GM18873 (cell line): ENCODE data around the gene ADAM17.
"Not testable (repeated sequence)": the region's sequence is repeated elsewhere in the genome, so short reads cannot be mapped to it uniquely, and the experiment has no call there.

Experiments used
- ATAC-seq: cut with Tn5 transposase; IDR thresholded peaks from one replicate; pipeline ENCODE4 v1.9.1; 2021; ENCODE audit warnings: mild to moderate bottlenecking, moderate library complexity, moderate number of reproducible peaks; ENCODE audit not compliant: unreplicated experiment, low FRiP score

ADAM17 gene

DNA sequence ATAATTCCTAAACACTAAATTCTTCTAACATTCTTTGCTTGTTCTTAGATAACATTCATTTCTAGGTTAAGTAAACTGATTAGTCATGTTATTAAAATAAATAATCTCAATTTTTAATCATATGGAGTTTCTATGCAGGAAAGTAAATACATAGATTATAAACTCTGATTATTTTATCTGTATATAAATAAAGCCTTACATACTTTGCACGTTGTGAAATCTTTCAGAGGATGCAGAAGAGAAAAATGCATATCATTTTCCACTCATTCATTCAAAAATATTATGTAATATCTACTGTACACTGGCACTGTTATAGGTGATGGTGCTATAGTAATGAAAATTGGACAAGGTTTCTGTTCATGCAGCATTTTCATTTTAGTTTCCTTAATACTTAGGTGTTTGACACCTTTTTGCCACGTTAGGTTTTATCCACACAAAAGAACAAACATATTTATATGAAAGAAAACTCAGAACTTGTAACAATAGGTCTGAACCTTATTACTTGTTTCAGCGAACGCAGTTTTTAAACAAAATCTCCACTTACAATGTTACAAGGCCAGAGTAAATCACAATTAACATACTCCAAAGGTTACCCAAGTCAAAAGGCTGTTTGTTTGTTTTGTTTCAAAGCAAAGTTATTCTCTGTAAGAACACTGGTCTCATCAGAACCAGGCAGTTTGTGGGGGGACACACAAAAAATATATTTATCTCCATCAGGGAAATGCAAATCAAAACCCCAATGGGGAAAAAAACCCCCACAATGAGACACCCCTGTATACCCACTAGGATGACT, 27.4 kb downstream of the ADAM17 start:
- ATAC-seq: no peak

DNA sequence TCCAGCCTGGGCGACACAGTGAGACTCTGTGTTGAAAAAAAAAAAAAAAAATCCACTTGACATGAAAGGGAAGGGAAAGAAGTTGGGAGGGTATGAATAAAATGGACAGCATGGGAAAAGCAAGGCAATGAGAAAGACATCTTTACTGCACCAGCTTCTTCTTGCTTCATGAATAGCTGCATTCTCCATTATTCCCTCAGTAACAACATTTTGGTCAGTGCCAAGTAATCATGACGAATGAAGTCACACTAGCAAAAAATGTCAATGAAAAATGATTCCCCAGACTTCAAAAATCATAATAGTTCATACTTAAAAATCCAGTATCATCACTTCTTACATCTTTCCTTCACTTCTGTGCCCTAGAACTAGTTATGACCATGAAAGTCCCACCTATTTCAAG, 30.4 kb downstream of the ADAM17 start:
- no peak for ATAC-seq

DNA sequence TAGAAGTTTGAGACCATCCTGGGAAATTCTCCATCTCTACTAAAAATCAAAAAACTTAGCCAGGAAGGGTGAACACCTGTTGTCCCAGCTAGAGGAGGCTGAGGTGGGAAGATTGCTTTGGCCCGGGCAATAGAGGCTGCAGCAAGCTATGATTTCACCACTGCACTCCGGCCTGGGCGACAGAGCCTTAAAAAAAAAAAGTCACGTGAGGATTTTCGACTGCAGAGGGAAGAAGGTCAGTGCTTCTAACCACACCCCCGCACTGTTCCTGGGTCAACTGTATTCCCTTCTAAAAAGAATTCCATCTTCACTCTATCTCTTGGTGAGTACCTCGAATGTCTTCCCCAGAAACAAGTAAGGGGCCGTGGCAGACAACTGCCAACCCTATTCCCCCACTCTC, 31.3 kb downstream of the ADAM17 start:
- ATAC-seq: no peak

DNA sequence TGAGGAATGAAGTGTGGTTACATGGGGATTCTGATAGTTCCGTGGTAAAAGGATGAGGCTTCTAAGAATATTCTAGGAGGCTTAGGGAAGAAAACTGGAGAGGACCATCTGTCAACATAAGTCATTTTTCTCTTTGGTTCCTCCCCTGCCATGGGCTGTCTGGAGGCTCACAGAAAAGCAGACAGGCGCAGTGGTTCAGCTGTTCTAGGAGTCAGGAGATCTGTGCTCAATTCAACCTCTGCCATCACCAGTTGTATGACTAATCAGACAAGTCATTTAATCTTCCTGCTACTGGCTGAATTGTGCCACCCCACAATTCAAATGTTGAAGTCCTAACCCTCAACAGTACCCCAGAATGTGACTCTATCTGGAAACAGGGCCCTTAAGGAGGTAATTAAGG, 36.4 kb downstream of the ADAM17 start:
- no peak for ATAC-seq

DNA sequence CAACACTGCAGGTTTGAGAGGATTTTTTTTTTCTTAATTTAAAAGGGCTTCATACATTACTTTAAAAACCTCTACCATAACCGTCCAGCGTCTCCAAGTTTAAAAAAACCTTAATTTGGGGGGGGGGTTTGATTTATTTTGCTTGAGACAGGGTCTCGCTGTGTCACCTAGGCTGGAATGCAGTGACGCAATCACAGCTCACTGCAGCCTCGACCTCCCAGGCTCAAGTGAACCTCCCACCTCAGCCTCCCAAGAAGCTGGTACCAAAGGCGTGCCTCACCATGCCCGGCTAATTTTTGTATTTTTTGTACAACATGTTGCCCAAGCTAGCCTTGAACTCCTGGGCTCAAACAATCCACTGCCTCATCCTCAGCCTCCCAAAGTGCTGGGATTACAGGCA, 36.9 kb downstream of the ADAM17 start:
- ATAC-seq: no peak

DNA sequence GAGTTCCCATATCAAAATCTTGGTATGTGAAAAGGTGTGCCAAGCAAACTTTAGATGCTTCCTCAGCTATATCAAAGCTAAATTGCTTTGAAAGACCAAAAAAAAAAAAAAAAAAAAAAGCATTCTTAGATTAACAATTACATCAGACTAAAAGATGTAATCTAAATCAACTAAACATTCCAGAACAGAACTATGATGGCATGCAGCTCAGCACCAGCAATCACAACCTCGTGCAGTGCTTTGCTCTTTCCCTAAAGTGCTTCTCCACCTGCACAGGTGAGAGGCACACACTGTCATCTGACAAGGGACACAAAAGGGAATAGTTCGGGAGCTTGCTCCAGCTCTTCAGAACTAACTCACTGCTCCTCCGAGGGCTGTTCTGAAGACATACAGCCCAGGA, 37.5 kb downstream of the ADAM17 start:
- no peak for ATAC-seq

DNA sequence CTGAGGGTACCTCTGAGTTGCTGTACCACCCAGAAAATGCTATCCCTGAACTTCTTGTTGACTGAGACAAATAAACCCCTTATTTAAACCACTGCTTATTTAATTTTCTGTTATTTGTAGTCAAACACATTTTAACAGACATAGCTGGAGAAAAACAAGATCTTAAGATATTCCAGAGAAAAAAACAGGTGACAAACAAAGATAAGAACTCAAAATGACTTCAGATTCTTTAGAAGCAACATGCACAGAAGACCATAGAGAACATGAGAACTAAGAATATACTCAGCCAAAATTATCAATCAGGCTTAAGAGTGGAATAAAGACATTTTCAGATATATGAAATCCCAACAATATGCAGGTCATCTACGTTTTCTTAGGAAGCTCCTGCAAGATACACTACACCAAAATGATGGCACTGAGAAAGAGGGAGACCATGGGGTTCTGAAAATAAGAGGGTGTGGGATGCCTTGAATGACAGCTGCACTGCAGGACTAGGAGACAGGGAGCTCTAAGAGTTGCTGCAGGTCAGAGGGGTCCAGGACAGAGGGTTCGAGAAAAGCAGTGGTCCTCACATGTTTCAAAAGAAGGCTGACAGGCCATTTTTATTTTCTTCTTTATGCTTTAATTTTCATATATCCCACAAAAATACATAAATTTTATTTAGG, 38.4 kb downstream of the ADAM17 start:
- ATAC-seq: no peak

DNA sequence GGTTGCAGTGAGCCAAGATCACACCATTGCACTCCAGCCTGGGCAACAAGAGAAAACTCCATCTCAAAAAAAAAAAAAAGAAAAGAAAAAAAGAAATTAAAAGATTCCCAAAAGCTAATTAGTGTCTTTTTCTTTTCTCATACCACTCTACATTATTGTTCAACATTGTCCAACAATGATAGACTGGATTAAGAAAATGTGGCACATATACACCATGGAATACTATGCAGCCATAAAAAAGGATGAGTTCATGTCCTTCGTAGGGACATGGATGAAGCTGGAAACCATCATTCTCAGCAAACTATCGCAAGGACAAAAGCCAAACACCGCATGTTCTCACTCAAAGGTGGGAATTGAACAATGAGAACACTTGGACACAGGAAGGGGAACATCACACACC, 41.7 kb downstream of the ADAM17 start:
- not testable (repeated sequence) for ATAC-seq

DNA sequence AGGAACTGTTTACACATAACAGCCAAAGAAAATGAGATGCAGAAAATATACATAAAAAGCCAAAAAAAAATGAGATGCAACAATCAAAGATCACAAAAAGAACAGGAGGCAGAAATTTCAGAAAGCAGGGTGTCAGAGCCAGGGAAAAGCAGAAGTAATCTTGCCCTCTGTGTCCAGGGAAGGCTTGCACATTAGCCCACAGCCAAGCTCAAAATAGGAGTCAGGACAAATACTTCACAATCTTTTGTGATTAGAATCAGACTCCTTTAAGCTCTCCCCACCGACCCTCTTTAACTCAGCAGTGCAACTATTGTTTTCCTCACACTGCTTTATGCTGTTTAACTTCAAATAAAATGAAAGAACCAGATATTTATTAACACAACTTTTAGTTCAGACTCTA, 46.7 kb downstream of the ADAM17 start:
- ATAC-seq: no peak

DNA sequence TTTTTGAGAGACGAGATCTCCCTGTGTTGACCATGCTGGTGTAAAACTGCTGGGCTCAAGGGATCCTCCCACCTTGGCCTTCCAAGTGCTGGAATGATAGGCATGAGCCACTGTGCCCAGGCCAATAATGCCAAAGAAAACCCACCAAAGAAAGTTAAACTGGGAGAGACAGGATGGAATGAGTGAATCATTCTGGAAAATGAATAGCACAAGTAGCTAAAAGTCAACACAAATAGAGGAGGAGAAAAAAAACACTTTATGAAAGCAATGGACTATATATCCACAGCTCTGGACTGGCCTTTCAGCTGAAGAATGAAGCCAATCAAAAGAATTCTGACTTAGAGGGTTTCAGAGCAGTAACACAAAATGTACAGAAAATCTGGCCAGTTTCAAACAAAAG, 57.4 kb downstream of the ADAM17 start:
- no peak for ATAC-seq

DNA sequence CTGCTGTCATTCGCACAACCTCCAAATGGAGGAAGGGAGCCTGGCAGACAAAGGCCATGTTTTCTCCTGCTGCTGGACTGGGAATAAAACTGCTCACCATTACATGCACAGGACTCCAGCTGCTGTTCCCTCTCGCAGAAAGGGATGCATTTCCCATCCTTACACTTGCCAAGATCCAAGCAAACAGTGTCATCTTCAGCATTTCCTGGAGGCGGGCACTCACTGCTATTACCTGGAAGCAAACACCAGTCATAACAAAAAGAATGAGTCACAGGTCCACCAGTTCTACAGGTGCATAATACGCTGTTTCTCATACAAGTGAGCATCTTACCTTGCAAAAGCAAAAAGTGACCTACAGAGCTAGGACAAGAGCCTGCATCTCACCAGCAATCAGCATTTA, 58.6 kb downstream of the ADAM17 start:
- no peak for ATAC-seq

DNA sequence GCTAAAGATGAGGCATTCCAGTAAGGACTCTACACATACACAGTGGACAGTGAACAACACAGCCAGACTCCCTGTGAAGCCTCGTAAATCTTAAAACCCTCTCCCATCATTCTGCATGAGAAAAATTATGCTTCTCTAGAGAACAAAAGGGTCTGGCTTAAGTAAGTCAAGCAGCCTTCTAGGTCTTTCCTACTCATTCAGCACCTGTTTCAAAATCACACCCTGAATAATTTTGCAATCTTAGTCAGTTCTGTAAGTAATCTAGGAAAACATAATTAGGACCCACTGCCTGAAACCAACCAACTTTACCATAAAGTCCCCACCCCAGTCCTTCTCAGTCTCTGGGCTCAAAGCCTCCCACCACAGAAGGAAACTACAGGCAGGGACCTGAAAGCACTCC, 61.5 kb downstream of the ADAM17 start:
- no peak for ATAC-seq

DNA sequence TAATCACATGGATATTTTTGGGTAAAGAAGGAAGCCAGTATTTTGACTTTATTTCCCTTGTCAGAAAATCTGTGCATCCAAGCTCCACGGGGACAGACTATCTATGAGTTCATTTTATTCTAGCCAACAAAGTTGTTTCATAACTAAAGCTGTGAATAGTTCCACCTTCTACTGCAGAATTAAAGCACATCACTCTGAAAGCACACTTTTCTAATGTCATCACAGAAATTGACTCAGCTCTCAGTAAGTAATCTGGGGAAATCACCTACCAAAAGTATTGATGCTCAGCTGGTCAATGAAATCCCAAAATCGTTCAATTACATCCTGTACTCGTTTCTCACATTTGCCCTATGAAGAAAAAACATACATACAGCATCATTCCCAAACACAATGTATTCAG, 62.2 kb downstream of the ADAM17 start:
- ATAC-seq: no peak

DNA sequence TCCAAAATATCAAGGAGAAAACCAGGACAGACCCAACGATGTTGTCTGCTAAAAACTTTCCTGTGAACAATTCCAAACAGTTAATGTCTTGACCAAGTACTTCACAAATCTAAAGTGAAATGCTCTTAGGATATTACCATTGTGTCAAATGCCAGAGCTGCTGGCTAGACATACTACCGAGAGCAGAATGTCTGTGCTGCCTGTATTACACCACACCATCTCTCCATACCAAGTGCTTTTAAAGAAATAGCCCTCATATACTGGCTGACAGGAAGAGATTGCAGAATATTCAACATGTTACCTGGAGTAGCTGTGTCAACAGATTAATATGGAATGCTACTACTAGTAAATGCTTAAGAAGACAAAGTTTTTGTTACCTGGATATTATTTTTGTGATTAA, 62.7 kb downstream of the ADAM17 start:
- no peak for ATAC-seq

DNA sequence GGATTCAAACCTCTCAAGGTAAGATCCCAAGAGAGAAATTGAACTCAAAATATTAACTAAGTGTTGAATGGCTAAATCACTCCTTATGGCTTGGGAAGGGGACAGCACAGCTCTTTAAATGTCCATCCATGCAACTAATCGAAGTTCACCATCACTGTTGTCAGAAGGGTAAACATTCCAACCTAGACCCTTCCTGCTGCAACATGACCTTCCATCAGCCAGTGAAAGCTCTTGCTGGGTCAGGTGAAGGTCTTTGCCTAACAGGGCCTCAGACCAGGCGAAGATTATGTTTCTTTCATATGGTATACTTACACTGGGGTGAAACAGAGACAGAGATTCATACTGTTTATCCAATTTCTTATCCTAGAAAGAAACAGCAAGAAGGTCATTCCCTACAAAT, 64.8 kb downstream of the ADAM17 start:
- no peak for ATAC-seq

DNA sequence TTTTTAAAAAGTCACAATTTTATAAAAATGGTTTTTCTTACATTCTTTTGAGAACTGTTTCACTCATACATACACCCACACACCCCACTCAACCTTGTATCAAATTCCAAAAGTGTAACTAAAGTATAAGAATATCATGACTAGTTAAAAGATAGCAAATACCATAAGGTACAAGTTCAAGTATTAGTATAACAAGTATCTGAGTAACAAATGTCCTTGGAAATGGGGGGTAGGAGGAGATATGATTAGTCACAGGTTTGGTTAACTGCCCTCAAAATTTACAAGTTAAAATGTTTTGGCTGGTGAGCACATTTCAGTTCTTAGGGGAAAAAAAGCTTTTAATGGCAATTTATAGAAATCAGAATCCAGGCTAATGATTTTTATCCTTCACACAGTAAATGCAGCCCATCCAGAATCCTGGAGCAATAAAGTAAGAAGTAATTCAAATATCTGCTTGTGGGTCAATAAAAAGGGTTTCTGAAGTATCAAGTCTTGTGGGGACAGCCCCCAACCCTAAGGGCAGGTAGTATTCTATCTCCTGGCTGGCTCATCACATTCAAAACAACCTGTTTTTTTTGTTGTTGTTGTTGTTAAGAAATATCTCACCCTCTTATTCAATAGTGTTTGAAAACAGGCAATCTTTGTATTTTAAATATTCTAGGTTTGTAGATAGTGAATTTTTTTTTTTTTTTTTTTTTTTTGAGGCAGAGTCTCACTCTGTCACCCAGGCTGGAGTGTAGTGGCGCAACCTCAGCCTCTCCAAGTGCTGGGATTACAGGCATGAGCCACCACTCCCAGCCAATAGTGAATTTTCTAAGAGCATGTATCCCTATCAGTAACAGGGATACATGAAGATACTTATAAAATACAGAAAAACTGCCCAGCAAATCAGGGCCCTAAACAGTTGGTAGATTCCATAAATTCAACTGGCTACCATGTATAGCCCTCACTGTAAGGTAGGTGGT, 66.8 kb downstream of the ADAM17 start:
- ATAC-seq: no peak

DNA sequence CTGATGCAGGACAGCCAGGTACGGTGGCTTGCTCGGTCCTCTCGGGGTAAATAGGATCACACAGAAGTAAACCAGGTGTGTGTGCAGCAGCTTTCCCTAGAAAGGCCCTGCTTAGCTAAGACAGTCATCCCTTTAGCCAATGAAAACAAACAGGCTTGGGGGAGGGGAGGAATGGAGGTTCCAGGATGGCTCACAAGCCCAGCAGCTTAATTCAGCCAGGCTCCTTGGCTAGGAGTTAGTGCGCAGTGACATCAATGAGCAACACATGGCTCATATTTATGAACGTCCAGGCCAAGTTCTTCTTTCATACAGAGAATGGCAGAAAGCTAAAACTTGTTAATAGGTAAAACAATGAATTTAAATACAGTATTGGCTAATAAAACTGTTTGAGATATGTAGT, 71.1 kb downstream of the ADAM17 start:
- no peak for ATAC-seq

DNA sequence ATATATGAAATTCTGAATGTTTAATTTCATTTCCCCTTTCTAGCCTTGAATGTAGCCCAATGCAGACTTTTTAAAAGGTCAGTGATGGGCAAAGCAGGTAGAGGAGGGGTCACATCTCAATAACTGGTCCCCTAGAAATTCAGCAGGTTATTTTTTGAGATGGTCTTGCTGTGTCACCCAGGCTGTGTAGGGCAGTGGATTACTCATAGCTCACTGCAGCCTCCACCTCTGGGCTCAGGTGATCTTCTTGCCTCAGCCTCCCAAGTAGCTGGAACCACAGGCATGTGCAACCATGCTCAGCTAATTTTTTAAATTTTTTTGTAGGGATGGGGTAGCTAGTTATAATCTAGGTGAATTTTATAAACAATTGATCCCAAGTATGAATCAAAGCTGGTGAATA, 72.5 kb downstream of the ADAM17 start:
- no peak for ATAC-seq

DNA sequence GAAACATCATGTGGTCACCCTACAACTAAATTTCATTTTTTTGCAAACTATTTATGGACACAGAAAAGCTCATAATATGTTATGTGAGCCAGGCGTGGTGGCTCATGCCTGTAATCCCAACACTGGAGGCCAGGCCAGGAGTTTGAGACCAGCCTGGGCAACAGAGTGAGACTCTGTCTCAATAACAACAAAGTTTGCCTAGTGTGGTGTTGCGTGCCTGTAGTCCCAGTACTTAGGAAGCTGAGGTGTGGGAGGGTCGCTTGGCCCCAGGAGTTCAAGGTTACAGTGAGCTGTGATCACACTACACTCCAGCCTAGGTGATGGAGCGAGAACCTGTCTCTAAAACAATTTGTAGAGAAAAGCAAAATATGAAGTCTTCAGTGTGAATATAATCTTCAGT, 75.5 kb downstream of the ADAM17 start:
- no peak for ATAC-seq

DNA sequence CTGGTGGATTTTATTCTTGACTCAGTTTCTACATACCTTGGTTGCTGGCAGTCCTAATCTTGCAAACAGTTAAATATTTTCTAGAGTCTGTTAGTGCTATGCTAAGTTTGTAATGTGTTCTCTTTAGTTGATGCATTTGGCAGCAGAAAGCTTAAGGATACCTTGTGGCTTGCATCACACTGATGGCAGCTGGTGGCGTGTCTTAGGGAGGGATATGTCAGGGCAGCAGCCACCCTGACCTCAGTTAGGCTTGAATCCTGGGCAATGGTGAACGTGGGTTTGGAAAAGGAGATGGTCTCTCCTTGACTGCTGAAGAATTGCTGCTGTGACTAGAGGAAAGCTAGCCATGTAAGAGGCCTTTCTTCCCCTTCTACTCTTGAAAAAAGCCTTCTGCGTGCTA, 77.1 kb downstream of the ADAM17 start:
- ATAC-seq: no peak

DNA sequence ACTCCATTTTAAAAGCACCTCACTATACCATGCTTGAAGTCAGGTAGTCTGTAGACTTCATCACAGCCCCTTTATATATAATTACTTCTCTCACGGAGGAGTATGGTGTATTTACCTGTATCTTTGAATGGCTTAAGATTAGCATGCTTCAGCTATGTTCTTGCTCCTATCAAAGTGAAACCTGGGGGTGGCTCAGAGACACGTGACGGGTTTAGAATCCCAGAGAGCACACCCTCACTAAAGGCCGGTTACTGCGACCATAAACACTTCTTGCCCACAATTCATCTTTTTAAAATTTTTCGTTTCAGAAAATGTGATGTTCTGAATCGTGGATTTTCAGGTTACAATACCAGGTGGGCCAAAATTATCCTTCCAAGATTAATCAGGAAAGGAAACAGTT, 77.7 kb downstream of the ADAM17 start:
- ATAC-seq: no peak
